ENCODE data around the gene NCKIPSD. TPM values are rescaled to one million over a fixed set of nuclear protein-coding genes. Genes with fewer than 3 reads are reported as not detected.

NCKIPSD gene
- polyA plus RNA-seq, 1 of the 3 experiments (the other 2 are of a cell fraction): 20.4 TPM

DNA sequence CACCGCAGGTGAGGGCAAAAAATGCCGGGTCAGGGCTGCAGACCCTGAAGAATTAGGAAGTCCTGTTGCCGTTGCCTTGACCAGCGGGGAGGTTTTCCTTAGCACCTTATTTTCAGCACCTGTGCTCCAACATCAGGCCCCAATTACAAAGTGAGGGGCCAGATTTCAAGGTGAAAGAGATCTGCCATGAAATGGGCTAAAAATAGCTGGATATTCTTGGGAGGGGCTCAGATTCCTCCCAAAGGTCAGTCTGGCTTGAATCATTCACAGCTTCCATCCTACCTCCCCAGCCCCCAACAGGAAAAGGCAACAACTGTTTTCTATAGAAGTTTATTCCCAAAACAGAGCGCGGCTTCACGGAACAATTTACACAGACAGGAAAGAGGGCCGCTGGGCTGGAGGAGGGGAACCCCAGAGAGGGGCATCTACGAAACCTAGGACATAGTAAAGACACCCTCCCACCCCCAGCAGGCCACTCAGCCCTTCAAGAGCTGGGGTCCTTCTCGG, 49.5 kb downstream of the NCKIPSD start:
- no peaks in the 10 kb centered on the region for H3K27me3 ChIP-seq (ENCODE audit: insufficient read depth)
- H3K9me3 ChIP-seq: no peaks in the 10 kb centered on the region
- ChIA-PET CTCF (interaction anchor here (0.6 to 6.9 kb wide), 26 partner anchors 9 to 311 kb away, joined by 3 to 40 read pairs (median 6); partner anchors contain the start of genes ATRIP, CELSR3, NCKIPSD and PFKFB4), POLR2A (interaction anchor here (0.8 to 2.0 kb wide), 4 partner anchors 9 to 77 kb away, joined by 3 to 15 read pairs (median 5); partner anchors contain the start of gene CELSR3)
- H3F3A ChIP-seq (replicated peaks; ENCODE audit: insufficient read depth): no peaks in the 10 kb centered on the region
- H3K4me2 ChIP-seq: peak overlapping the region; percentile 100
- H3K9ac ChIP-seq: peak overlapping the region; percentile 89
- H4K20me1 ChIP-seq (ENCODE audit: insufficient read depth): peaks cover 14% of the 10 kb centered on the region; the same call in 1 of the 2 replicates
- 65% methylated on average over 9 of the region's 10 CpGs for WGBS (ENCODE audit: low lambda C conversion rate)
- DNase-seq: no peak
- H2AFZ ChIP-seq (ENCODE audit: low read depth): no peak overlapping the region
- H3K79me2 ChIP-seq (ENCODE audit: insufficient read depth): peaks cover 27% of the 10 kb centered on the region
- peaks cover 16 to 23% of the 10 kb centered on the region in 2 experiments for H3K4me1 ChIP-seq (ENCODE audit: control insufficient read depth in 1 of 2, insufficient read depth in 2 of 2, low read depth in 1 of 2, low read length in 1 of 2)
- H3K4me3 ChIP-seq (ENCODE audit: low read depth in 2 of 2, low read length in 1 of 2): peak overlapping the region; percentile 96 to 99
- TF ChIP-seq RCOR1 (IDR thresholded peaks at IDR 0.05; ENCODE audit: low read length): no peak
- H3K36me3 ChIP-seq (replicated peaks in 1 of 2; ENCODE audit: control insufficient read depth in 1 of 2, insufficient read depth in 2 of 2, low read length in 1 of 2): peaks cover 2 to 45% of the 10 kb centered on the region in 2 experiments
- H3K27ac ChIP-seq (ENCODE audit: low read depth in 2 of 2, low read length in 1 of 2): peak overlapping the region; percentile 72 to 81; a peak in 3 of 4 replicates
- H3K9me2 ChIP-seq: no peaks in the 10 kb centered on the region

DNA sequence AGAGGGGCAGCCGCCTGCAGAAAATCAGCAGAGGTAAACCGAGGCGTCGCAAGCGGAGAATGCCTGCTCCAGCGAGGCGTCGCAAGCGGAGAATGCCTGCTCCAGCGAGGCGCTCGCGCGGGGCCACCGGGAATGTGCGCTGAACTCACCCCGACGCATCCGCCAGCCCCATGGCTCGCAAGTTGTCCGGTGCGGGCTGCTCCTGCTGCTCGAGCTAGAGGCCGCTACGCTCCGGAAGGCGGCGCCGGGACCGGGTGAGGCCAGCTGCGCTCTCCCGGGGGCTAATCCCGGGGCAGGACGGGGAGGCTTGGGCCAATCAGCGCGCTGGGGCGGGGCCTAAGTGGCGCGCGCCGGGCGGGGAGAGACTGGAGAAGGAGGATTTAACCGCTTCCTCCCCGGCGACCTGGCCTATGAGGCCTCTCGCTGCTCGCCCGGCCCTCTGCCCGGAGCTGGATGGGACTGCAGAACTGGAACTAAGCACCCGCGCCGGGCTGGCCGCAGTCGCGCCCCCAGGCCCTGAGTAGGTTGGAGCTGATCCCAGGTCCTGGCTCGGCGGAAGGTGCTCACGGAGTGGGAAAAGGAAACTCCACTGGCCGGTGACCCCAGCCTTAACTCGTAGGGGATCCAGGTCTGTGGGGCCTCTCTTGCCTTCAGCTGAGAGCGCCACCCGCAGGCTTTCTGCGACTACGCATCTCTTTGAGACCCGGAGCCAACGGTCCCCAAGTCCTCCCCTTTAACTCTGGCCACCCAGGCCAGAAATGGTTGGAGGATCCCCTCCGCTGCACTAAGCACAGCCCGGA, 50.3 kb downstream of the NCKIPSD start, which contains the start of gene SLC26A6:
SLC26A6 (minus strand) TSS at position 240 of the 800 bp plus-strand sequence; CDS start at position 172, 68 bp downstream.
- Histone ChIP-seq H3K9ac (peak within 1 kb of the TSS; percentile 89), H3K4me3 (ENCODE audit: low read depth in 2 of 2, low read length in 1 of 2) (peak within 1 kb of the TSS; percentile 96 to 99), H3F3A (replicated peaks; ENCODE audit: insufficient read depth) (no peaks in the 10 kb centered on the region), H3K79me2 (ENCODE audit: insufficient read depth) (peaks cover 27% of the 10 kb centered on the region), H2AFZ (ENCODE audit: low read depth) (peak within 1 kb of the TSS; percentile 63), H3K27me3 (ENCODE audit: insufficient read depth) (no peaks in the 10 kb centered on the region), H3K4me1 (ENCODE audit: control insufficient read depth in 1 of 2, insufficient read depth in 2 of 2, low read depth in 1 of 2, low read length in 1 of 2) (peaks cover 16 to 23% of the 10 kb centered on the region in 2 experiments), H3K27ac (ENCODE audit: low read depth in 2 of 2, low read length in 1 of 2) (peak within 1 kb of the TSS; percentile 72 to 85), H4K20me1 (ENCODE audit: insufficient read depth) (peaks cover 14% of the 10 kb centered on the region; the same call in 1 of the 2 replicates), H3K4me2 (peak within 1 kb of the TSS; percentile 100), H3K36me3 (replicated peaks in 1 of 2; ENCODE audit: control insufficient read depth in 1 of 2, insufficient read depth in 2 of 2, low read length in 1 of 2) (peaks cover 2 to 45% of the 10 kb centered on the region in 2 experiments), H3K9me2 (no peaks in the 10 kb centered on the region), H3K9me3 (no peaks in the 10 kb centered on the region)
- peak; percentile 100 for DNase-seq
- CTCF ChIA-PET: interaction anchor here (0.6 to 6.9 kb wide), 29 partner anchors 9 to 441 kb away, joined by 3 to 40 read pairs (median 5); partner anchors contain the start of genes ATRIP, CELSR3, NCKIPSD and PFKFB4
- WGBS (ENCODE audit: low lambda C conversion rate): 0% methylated on average over 2 of the region's 68 CpGs
- POLR2A ChIA-PET: interaction anchor here (0.8 to 2.0 kb wide), 7 partner anchors 10 to 459 kb away, joined by 3 to 15 read pairs (median 4); partner anchors contain the start of genes CELSR3 and UQCRC1
- TF ChIP-seq GATA2 (CRISPR knock-in tag; IDR thresholded peaks at IDR 0.05) (no peak), FOXM1 (IDR thresholded peaks at IDR 0.05; ENCODE audit: low read depth) (no peak; the same call in 1 of the 2 replicates), ELF1 (IDR thresholded peaks at IDR 0.05) (no peak), POLR2AphosphoS5 (IDR thresholded peaks at IDR 0.05; ENCODE audit: low read depth, low read length) (peak; percentile 83), RFX5 (IDR thresholded peaks at IDR 0.05; ENCODE audit: low read length) (no peak), EP300 (IDR thresholded peaks at IDR 0.05; ENCODE audit: borderline replicate concordance in 1 of 2, low read depth in 1 of 2, low read length in 1 of 2) (no peak; a peak in 1 of 4 replicates), GABPA (IDR thresholded peaks at IDR 0.05; ENCODE audit: low read depth) (no peak), RAD21 (IDR thresholded peaks at IDR 0.05; ENCODE audit: low read length) (peak; percentile 46), YY1 (IDR thresholded peaks at IDR 0.05; ENCODE audit: low read depth) (no peak)
- TF ChIP-seq, protein P1, sequence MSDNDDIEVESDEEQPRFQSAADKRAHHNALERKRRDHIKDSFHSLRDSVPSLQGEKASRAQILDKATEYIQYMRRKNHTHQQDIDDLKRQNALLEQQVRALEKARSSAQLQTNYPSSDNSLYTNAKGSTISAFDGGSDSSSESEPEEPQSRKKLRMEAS (IDR thresholded peaks at IDR 0.05; ENCODE audit: low read depth): peak; percentile 56
- TF ChIP-seq, protein P2, sequence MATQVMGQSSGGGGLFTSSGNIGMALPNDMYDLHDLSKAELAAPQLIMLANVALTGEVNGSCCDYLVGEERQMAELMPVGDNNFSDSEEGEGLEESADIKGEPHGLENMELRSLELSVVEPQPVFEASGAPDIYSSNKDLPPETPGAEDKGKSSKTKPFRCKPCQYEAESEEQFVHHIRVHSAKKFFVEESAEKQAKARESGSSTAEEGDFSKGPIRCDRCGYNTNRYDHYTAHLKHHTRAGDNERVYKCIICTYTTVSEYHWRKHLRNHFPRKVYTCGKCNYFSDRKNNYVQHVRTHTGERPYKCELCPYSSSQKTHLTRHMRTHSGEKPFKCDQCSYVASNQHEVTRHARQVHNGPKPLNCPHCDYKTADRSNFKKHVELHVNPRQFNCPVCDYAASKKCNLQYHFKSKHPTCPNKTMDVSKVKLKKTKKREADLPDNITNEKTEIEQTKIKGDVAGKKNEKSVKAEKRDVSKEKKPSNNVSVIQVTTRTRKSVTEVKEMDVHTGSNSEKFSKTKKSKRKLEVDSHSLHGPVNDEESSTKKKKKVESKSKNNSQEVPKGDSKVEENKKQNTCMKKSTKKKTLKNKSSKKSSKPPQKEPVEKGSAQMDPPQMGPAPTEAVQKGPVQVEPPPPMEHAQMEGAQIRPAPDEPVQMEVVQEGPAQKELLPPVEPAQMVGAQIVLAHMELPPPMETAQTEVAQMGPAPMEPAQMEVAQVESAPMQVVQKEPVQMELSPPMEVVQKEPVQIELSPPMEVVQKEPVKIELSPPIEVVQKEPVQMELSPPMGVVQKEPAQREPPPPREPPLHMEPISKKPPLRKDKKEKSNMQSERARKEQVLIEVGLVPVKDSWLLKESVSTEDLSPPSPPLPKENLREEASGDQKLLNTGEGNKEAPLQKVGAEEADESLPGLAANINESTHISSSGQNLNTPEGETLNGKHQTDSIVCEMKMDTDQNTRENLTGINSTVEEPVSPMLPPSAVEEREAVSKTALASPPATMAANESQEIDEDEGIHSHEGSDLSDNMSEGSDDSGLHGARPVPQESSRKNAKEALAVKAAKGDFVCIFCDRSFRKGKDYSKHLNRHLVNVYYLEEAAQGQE (IDR thresholded peaks at IDR 0.05; ENCODE audit: low read depth, low read length): no peak
- TF ChIP-seq, protein P3, sequence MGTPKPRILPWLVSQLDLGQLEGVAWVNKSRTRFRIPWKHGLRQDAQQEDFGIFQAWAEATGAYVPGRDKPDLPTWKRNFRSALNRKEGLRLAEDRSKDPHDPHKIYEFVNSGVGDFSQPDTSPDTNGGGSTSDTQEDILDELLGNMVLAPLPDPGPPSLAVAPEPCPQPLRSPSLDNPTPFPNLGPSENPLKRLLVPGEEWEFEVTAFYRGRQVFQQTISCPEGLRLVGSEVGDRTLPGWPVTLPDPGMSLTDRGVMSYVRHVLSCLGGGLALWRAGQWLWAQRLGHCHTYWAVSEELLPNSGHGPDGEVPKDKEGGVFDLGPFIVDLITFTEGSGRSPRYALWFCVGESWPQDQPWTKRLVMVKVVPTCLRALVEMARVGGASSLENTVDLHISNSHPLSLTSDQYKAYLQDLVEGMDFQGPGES (IDR thresholded peaks at IDR 0.05; ENCODE audit: low read depth, low read length): no peak
- TF ChIP-seq, protein P4, sequence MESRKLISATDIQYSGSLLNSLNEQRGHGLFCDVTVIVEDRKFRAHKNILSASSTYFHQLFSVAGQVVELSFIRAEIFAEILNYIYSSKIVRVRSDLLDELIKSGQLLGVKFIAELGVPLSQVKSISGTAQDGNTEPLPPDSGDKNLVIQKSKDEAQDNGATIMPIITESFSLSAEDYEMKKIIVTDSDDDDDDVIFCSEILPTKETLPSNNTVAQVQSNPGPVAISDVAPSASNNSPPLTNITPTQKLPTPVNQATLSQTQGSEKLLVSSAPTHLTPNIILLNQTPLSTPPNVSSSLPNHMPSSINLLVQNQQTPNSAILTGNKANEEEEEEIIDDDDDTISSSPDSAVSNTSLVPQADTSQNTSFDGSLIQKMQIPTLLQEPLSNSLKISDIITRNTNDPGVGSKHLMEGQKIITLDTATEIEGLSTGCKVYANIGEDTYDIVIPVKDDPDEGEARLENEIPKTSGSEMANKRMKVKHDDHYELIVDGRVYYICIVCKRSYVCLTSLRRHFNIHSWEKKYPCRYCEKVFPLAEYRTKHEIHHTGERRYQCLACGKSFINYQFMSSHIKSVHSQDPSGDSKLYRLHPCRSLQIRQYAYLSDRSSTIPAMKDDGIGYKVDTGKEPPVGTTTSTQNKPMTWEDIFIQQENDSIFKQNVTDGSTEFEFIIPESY (IDR thresholded peaks at IDR 0.05; ENCODE audit: borderline replicate concordance, low read depth): no peak
- TF ChIP-seq, protein P5, sequence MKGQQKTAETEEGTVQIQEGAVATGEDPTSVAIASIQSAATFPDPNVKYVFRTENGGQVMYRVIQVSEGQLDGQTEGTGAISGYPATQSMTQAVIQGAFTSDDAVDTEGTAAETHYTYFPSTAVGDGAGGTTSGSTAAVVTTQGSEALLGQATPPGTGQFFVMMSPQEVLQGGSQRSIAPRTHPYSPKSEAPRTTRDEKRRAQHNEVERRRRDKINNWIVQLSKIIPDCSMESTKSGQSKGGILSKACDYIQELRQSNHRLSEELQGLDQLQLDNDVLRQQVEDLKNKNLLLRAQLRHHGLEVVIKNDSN (IDR thresholded peaks at IDR 0.05; ENCODE audit: borderline replicate concordance, low read depth): no peak
